ENCODE measurements around the gene ZNF839. TPM values are rescaled to one million over a fixed set of nuclear protein-coding genes. Genes with fewer than 3 reads are reported as not detected.
A peak's percentile ranks its signal among the peaks of the same experiment; 100 is the strongest.

ZNF839 gene
- total and polyA plus RNA-seq, 8 donors, result 5.5 to 116 (median 12.4) TPM

- Histone ChIP-seq H3K36me3 (peaks cover 35 to 99% (median 95%) of the 10 kb centered on the region in 4 donors), H3K9me3 (no peaks in the 10 kb centered on the region)
- intact Hi-C loops (cut with DNase I; ENCODE audit: low total_unique reads), result no loop called here
These were observed 32.7 kb downstream of the ZNF839 start for GRCh38 chr14:102352213-102352612.

GRCh38 chr14:102353126-102353619 lies 33.6 kb downstream of the ZNF839 start:
- Histone ChIP-seq H3K27me3 (no peaks in the 10 kb centered on the region), H3K4me1 (peaks cover 0 to 8% (median 2%) of the 10 kb centered on the region in 4 donors), H3K36me3 (peaks cover 32 to 99% (median 95%) of the 10 kb centered on the region in 4 donors), H3K4me3 (no peak overlapping the region), H3K9me3 (no peaks in the 10 kb centered on the region), H3K27ac (peak overlapping the region in 2 of 5 donors; percentile 51 to 66)
- DNase-seq, result peak; percentile 11 to 29
- 73 to 82% (median 82%) methylated on average over 8 of the region's 8 CpGs for WGBS, 5 donors
- TF ChIP-seq POLR2A (IDR thresholded peaks at IDR 0.05) (no peak), POLR2AphosphoS5 (IDR thresholded peaks at IDR 0.05) (no peak), EP300 (IDR thresholded peaks at IDR 0.05) (no peak), CTCF (IDR thresholded peaks at IDR 0.05) (no peak)
- intact Hi-C loops (cut with DNase I; ENCODE audit: low total_unique reads), result no loop called here

More at GRCh38 chr14:102352213-102352612, 32.7 kb downstream of the ZNF839 start:
- WGBS, 5 donors, result 84 to 91% (median 91%) methylated on average over 4 of the region's 4 CpGs
- H3K4me3 ChIP-seq, result no peak overlapping the region
- peak overlapping the region in 2 of 5 donors; percentile 51 to 66 for H3K27ac ChIP-seq
- no peak for DNase-seq
- H3K4me1 ChIP-seq, result peaks cover 0 to 8% (median 0%) of the 10 kb centered on the region in 4 donors
- TF ChIP-seq POLR2AphosphoS5 (IDR thresholded peaks at IDR 0.05) (no peak), CTCF (IDR thresholded peaks at IDR 0.05) (no peak), EP300 (IDR thresholded peaks at IDR 0.05) (no peak), POLR2A (IDR thresholded peaks at IDR 0.05) (no peak)
- H3K27me3 ChIP-seq, result no peaks in the 10 kb centered on the region

GRCh38 chr14:102356280-102356679 lies 36.7 kb downstream of the ZNF839 start:
- intact Hi-C loops (cut with DNase I; ENCODE audit: low total_unique reads), result no loop called here
- Histone ChIP-seq H3K27ac (no peak overlapping the region), H3K9me3 (no peaks in the 10 kb centered on the region), H3K36me3 (peaks cover 22 to 90% (median 80%) of the 10 kb centered on the region in 4 donors), H3K4me3 (no peak overlapping the region), H3K27me3 (no peaks in the 10 kb centered on the region), H3K4me1 (peaks cover 3 to 16% (median 10%) of the 10 kb centered on the region in 4 donors)
- TF ChIP-seq POLR2AphosphoS5 (IDR thresholded peaks at IDR 0.05) (no peak), POLR2A (IDR thresholded peaks at IDR 0.05) (no peak), EP300 (IDR thresholded peaks at IDR 0.05) (no peak), CTCF (IDR thresholded peaks at IDR 0.05) (no peak)
- 95 to 97% (median 95%) methylated on average over 3 of the region's 3 CpGs for WGBS, 5 donors
- no peak for DNase-seq

- Histone ChIP-seq H3K4me3 (no peak overlapping the region), H3K27me3 (no peaks in the 10 kb centered on the region), H3K4me1 (peaks cover 18 to 37% (median 25%) of the 10 kb centered on the region in 4 donors), H3K9me3 (no peaks in the 10 kb centered on the region), H3K36me3 (peaks cover 16 to 60% (median 51%) of the 10 kb centered on the region in 4 donors), H3K27ac (no peak overlapping the region)
- WGBS, 5 donors, result 85 to 92% (median 89%) methylated on average over 2 of the region's 2 CpGs
- no peak for DNase-seq
- intact Hi-C loops (cut with DNase I; ENCODE audit: low total_unique reads), result no loop called here
- TF ChIP-seq POLR2A (IDR thresholded peaks at IDR 0.05) (no peak), EP300 (IDR thresholded peaks at IDR 0.05) (no peak), POLR2AphosphoS5 (IDR thresholded peaks at IDR 0.05) (no peak)
These were observed 39.8 kb downstream of the ZNF839 start for GRCh38 chr14:102359341-102359740.

- 97 to 100% (median 98%) methylated on average over 3 of the region's 3 CpGs for WGBS, 5 donors
- intact Hi-C loops (cut with DNase I; ENCODE audit: low total_unique reads), result no loop called here
- Histone ChIP-seq H3K4me3 (no peak overlapping the region), H3K36me3 (peaks cover 6 to 50% (median 41%) of the 10 kb centered on the region in 4 donors), H3K9me3 (no peaks in the 10 kb centered on the region), H3K27ac (no peak overlapping the region), H3K4me1 (peaks cover 18 to 47% (median 31%) of the 10 kb centered on the region in 4 donors), H3K27me3 (no peaks in the 10 kb centered on the region)
- no peak for DNase-seq
- TF ChIP-seq POLR2AphosphoS5 (IDR thresholded peaks at IDR 0.05), result no peak
- TF ChIP-seq EP300 (IDR thresholded peaks at IDR 0.05), result no peak
- no peak for TF ChIP-seq POLR2A (IDR thresholded peaks at IDR 0.05)
- no peak for TF ChIP-seq CTCF (IDR thresholded peaks at IDR 0.05)
These were observed 40.8 kb downstream of the ZNF839 start for GRCh38 chr14:102360388-102360787.
